DMS153 treated with DMSO at 0.1 percent for 48 hours (cell line): ENCODE measurements around the gene DSCAML1.

Source experiments
- DNase-seq: peaks from one replicate; lab custom pipeline; 2025; ENCODE audit not compliant: unreplicated experiment; lab: John Stamatoyannopoulos, UW

DSCAML1 gene

DNA sequence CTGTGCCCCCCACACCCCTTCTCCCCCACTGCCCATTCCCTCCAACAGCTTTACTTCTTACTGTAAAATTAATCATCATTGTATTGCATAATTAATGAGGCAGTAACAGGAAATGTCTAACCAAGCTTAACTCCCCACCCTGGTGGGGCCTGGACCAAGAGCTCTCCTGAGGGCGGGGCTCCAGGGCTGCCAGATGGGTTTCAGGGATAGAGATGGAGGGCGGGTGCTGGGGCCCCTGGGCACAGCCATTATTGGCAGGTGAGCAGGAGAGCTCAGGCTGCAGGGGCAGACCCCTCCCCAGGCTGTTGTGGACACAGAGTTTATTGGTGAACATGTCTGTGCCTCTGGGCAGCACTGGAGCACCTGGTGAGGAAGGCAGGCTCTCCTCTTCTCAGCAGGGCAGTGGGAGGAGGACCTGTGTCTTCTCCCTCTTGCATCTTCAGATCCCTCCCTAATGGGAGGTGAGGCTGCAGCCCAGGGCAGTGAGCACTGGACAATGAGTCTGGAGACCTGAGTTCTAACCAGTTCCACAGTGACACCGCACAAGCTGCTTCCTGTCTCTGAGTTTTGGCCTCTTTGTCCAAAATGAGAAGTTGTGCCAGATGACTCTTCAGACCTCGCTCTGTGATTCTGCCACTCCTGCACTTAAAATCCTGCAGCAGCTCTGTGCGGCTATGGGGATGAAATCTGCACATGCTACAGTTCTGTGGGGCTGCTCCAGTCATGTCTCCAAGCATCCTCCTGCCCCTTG, 236.1 kb downstream of the DSCAML1 start:
- DNase-seq: no peak

DNA sequence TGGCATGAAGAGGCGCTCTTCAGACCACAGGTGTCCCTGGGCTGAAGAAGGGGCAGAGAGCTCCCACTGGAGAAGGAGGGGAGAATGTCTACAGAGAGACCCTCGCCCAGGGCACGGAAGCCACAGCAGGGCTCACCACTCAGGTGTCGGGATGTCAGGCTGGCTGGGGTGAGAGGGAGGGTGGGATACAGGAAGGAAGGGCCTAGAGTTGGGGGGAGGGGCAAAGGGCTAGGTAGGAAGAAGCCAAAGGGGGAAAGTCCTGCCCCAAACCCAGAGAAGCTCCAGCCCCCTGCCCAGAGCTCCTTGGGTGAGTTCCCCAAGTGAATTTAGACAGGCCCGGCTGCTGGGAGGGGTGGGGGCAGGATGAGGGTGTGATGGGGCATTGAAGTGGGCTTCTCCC, 237.3 kb downstream of the DSCAML1 start:
- no peak for DNase-seq

DNA sequence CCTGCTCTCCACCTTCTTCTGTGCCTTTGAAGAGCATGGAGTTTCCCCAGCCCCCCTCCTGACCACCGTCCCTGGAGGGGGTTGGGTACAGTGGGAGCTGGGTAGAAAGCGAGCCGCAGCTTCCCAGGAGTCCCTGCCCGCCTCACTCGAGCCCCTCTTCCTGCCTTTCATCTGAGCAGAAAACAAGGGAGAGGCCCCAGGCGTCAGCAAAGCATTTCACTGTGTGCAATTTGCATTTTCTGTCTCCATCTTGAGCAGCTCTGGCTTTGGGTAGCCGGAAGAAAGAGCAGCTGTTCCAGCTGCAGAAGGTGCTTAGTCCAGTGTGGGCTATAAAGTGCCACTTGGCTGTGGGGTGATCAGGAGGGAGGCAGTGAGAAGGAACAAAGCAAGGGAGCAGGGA, 239.7 kb downstream of the DSCAML1 start:
- DNase-seq: no peak

DNA sequence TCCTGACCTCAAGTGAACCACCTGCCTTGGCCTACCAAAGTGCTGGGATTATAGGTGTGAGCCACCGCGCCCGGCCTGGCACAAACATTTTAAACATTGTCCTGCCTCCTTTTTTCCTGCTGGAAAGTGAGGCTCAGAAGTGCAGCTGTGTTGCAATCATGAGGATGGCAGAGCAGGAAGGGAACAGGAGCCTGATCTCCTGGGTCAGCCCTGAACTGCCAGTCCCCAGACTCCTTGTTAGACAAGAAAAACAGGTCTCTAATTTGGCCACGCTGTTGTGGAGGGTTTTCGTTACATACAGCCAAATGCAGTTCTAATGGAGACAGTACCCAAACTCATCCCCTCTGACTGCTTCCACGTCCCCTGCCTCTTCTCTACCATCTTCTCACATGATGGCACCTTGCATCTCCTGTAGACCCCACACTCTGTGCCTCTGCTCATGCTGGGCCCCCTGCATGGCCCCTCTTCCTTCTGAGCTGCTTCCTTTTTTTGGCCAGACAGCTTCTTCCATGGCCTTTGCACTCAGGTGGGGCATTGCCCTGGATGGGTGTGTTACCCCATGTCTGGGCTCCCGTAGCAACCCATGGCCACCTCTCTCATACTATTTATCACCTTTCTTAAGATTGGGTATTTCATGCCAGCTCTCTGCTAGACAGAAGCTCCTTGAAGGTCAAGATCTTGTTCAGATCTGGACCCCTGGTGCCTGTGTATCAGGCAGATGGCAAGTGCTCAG, 242.2 kb downstream of the DSCAML1 start:
- no peak for DNase-seq

DNA sequence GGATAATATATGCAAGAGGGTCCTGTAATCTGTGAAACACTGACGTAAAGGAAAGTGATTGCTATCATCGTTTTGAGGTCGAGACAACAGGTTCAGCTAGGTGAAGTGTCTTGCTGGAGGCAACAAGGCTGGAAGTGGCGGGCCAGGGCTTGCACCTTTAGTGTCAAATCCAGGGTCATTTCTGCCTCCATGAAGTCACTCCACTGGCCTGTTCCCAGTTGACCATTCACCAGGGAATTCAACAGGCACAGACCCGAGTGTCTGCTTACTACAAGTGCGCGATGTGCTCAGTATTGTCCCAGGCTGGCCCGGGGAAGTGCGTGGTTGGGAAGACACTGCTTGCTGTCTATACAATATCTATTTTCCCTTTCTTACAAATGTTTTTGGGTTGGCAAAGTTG, 244.4 kb downstream of the DSCAML1 start:
- DNase-seq: no peak

DNA sequence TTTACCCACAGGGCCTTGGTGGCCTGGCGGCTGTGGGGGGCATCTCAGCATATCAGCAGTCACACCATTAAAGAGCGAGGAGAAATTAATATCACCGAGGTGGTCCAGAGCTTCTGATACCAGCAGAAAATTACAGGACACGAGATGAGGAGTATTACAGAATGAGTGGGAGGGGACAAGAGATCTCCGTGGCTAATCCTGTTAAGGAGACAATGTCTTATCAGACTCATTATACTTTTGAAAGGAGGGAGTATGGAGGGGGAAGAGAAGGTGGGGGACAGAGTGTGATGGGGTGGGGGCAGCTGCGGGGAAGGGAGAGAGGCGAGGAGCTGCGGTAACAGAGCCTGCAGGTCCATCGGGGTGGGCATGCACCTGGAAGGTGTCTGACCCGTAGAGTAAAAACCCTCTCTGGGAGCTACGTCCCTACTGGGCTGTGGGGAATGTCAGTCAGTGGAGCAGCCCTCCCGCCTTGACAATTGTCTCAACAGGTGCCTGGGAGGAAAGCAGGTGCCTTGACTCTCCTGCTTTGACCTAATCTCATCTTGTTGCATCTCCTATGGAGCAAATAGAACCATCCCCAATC, 245.2 kb downstream of the DSCAML1 start:
- no peak for DNase-seq

DNA sequence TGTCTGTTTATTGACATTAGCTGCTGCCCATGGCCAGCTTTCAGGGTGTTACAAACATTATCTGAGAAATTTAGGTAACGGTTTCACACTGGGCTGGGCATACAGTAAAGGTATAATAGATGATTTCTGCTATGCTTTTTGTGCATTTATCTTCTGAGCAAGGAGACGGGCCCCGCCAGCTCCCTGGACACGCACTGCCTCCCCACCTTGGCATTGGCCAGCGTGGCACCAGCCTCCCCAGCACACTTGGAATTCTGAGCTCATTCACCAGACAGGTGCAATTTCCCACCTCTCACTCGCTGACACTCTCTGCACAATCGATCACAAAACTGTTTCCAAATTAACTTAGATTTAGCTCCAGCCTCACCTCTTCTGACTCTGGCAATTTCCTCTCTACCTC, 246.6 kb downstream of the DSCAML1 start:
- no peak for DNase-seq

DNA sequence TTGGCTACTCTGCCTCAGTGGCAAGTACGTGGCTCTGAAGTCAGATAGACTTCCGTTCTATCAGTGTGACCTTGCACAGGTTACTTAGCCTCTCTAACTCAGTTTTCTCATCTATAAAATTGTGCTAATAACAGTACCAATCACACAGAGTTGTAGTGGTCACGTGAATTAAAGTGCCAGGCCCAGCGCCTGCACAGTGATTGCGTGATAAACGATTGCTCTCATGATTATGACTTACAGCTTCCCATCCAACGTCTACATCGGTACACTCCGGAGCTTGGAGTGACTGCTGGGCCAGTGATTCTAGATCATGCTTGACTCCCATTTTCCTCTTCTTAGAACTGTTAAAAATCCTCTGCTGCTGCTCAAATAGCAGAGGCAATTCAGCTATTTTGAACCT, 247.6 kb downstream of the DSCAML1 start:
- no peak for DNase-seq

DNA sequence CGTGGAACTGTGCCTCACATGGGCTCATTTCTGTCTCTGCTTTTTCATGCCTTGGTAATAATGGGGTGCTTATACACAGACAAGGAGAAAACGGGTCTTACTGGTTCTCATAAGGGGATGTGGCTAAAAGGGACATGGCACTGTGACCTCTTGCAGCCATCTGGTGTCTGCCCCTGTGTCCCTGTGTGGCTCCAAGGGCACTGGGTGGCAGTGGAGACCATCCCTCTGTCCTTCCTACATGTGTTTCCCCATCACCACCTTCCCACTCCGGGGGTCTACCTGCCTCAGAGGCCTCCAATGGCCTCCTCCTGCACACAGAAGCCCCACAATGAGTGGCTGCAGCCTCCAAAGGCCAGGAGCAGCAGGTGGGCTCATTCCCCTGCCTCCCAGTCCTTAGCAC, 248.1 kb downstream of the DSCAML1 start:
- DNase-seq: no peak

DNA sequence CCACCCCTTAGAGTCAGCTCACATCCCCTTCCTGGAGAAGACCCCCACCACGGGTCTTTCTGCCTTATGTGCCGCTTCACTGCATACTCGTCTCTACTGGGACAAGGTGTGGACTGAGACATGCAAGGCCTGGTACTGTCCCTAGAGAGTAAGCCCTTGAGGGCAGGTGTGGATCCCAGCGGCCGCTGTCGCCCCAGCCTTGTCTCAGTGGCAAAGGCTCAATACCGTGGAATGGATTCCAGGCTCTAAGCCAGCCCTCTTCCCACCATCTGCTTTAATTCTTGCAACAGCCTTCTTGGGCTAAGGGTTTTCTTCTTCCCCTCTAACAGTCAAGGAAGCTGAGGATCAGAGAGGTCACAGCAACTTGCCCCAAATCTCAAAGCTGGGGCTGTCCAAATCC, 249.1 kb downstream of the DSCAML1 start:
- DNase-seq: no peak

DNA sequence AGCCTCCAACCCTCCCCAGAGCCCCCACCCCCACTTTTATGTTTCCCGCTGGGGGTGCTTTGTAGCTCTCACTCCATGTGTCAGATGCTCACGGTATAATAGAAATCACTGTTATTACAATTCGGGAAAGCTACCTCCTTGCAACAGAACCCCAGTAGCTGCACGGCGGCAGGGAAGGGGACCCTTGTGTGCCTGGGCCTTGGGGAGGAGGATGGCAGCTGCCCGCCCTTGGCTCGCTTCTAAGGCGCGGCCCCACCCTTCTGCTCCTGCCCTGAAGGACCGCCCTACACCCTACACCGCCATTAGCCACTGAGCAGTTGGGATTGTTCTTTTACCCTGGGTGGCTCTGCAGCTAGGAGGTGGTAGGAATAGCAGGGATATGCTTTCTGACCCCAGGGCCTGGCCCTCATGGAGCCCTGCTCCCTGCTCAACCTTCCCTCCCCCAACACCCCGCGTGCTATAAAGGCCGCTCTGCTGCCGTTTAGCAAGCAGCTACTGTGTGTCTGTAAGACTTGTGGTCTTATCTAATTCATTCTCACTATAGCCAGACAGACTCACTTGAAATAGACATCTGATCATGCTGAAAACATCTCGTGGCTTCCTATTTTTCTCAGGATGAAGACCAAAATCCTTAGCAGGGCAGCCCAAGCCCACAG, 249.7 kb downstream of the DSCAML1 start:
- no peak for DNase-seq

DNA sequence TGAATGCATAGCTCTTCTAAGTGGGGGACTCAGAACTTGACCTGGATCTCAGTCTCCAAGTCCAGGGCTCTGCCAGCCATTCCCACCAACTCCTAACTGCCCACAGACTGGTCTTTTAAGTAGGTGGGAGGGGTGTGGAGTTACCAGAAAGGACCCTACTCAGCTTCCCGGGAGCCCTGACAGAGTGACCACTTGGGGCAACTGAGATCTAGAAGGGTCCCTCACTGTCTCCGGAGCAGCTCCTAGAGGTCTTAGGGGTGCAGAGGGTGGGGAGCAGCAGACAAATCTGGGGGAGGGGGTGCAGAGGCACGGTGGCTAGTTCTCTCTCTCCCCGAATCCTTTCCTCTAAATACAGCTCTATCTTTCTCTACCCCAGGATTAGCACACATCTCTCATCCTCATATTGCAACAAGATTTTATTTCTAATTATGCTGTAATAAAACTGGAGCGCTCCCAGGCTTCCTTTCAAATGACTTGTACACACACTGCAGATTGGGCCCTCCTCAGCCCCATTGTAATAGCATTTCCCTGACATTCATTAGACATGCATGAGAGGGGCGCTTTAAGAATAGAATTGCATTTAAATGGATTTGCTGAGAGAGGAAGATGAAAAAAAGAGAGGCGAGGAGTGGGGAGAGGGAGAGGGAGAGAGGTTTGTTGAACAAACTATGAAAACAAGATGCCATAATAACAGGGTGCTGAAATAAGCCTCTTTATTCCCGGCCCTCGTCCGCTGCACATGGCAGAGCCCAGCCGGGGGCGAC, 250.4 kb downstream of the DSCAML1 start:
- no peak for DNase-seq

DNA sequence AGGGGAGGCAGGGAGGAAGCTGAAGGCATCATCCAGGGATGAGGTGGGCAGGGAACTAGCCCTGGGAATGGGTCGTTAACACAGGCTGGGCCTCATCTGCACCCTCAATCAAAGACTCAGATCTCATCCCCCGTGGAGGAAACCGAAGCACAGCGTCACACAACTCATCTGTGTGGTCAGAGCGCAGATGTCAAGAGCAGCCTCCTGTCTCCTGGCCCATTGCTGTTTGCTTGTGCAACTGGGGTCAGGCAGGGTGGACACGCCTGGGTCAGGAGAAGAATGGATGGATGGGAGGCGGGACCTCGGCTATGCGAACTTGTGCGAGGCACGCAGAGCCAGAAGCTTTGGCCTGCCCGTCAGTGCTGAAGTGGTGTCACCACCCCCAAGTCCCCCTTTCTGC, 251.3 kb downstream of the DSCAML1 start:
- DNase-seq: no peak

DNA sequence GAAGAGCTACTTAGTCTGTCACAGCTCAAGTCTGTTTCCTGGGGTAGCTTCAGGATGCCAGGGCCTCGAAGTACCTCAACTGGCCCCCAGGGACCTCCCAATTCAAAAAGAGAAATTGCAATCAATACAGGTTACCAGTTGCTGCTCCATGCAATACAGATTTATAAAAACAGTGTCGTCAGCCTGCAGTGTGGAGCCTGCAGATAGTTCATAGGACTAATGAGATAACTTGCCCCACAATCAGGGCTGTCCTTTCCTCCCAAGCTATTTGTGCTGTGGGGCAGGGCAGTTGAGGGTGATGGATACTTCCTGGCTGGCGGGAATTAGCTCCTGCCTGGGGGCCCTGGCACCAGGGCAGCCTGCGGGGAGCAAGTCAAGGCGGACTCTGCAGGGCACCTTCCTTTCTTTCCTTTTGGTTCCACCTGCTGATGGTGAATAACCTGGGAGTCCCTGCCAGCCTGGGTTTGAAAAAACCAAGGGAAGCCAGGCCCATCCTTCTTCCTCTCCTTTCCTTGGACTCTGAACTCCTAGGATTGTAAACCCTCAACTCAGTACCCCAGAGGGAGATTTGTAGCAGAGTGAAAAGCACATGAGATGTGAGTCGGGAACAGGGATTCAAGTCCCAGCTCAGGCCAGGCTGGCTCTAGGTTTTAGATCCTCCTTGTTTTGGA, 252.8 kb downstream of the DSCAML1 start:
- no peak for DNase-seq

DNA sequence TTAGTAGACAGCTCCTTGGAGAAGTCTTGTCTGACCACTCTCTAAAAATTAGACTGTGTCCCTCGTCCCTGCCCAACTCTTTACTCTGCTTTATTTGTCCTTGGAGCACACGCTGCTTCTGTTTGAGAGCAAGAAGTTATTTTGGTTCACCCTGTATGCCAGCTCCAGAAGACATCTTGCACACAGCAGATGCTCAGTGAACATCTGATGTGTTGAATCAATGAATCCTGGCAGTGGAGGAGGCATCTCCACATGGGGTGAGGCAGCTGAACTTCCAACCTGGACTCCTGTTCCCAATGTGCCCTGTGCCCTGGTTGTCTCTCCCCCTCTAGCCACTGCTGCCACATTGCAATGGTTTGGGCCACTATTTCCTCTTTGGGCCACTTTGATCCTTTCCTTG, 255.8 kb downstream of the DSCAML1 start:
- DNase-seq: no peak

DNA sequence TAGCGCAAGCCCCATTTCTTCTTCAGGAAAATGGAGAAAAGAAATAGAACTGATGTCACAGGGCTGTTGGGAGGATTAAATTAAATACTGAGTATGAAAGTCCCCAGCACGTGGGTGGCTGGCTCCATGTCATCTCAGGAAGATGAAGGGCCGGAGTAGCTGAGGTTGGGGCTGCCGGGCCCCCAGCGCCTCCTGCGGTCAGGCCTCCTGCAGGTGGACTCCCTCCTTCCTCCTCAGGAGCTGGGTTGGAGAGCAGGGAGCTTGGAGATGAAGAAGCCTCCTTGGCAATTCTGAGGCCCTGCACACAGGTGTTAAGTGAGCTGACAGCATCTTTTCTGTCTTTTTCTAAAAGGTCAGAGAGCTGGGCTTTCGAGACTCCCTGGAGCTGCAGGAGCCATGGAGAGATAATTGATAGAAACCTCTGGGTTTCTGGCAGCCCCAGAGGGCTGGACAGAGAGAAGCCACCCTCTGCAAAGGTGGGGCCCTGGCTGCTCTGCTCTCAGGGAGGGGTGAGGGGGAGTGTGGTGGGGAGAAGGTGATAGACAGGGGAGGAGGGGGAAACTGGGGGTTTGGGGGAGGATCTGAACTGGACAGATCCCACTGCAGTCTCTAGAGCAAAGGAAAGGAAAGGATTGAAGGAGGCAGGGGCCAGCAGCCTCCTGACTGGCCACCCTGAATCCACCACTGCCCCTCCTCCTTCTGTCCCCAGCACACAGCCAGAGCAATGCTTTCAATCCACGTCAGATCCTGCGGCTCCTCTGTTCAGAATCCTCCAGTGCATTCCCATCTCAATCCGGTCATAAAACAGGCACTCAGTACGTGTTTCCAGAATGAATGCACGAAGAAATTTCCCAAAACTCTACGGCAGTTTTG, 258.5 kb downstream of the DSCAML1 start:
- no peak for DNase-seq

DNA sequence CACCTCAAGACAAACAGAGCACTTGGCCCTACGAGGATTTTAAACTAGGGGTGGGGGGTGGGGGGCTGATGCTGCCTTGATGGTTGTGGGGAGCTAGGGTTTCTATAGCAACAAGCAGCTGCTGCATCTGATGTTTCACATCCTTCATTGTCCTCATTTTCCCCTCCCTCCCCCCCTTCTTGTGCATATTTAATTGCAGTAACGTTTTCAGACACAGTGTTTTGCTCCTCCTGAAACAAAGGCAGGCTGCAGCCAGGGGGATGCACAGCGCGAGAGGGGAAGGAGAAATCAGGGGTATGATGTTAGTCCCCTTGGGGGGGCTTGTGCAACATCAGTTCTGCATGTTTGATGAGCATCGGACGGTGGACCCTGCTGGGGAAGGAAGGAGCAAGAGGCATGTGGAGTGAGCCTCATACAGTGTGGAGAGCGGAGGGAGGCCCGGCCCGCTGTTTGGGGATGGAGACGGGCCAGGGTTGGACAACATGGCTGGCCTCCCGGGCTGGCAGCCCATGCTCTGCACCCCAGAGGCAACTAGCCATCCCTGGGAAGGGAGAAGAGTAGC, 261.1 kb downstream of the DSCAML1 start:
- no peak for DNase-seq

DNA sequence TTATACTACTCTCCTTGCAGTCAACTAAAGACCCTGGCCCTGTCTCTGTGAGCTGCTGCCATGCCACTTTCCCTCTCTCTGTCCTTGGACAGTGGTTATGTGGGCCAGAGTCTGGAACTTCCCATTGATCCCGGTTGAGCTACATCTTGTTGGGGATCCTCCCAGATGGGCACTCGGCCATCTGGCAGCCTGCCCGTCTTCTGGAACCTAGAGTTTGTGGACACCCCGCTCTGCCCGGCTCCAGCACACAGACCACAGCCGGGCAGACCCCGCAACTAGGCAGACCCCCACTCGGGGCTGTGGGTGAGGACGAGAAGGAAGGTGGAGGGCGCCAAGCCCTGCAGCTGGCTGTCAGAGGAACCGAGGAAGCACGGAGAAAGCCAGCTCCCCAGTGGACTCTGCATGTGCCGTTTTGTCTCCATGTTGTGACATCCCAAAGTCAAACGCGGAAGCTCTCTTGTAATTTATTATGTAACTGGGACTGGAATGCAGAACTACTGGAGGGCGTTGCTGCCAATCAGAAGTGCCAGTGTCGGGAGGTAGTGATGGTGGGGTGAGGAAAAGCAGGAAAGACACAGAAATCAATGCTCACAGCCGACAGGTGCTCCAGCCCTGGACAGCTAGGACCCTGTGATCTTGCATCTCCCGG, 261.7 kb downstream of the DSCAML1 start:
- peak; percentile 47 for DNase-seq

DNA sequence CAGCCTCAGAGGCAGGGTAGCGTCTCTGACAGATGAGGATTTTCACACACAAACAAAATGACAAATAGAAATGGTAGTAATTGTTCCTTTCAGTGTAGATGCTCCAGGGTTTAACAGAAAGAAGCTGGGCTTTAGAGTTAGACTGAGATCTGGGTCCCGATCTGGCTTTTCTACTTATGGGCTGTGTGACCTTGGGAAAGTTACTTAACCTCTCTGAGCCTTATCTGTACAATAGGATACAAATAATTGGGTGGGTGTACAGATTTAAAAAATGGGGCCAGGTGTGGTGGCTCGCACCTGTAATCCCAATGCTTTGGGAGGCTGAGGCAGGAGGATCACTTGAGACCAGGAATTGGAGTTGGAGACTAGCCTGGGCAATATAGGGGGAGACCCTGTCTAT, 264.4 kb downstream of the DSCAML1 start:
- no peak for DNase-seq
